Measurements from ENCODE around the gene KRT15. TPM values are rescaled to one million over a fixed set of nuclear protein-coding genes. Genes with fewer than 3 reads are reported as not detected.
A peak's percentile ranks its signal among the peaks of the same experiment; 100 is the strongest.

Gene KRT15
- total and polyA plus RNA-seq, 5 donors = 0.11 TPM; not detected in 4

- intact Hi-C loops (cut with DNase I) = no loop called here
- Histone ChIP-seq H3K27ac (ENCODE audit: low read length) (no peak overlapping the region), H3K4me3 (ENCODE audit: low read length) (no peak overlapping the region), H3K27me3 (ENCODE audit: control insufficient read depth, insufficient read depth) (no peaks in the 10 kb centered on the region), H3K4me1 (ENCODE audit: control insufficient read depth, insufficient read depth, low read length) (no peaks in the 10 kb centered on the region), H3K9me3 (ENCODE audit: control insufficient read depth, low read length) (no peaks in the 10 kb centered on the region)
- DNase-seq = no peak
- WGBS = 73% methylated on average over 7 of the region's 7 CpGs
- no peak for ATAC-seq
Observed at GRCh38 chr17:41534899-41535546, 16.3 kb upstream of the KRT15 start.

DNA sequence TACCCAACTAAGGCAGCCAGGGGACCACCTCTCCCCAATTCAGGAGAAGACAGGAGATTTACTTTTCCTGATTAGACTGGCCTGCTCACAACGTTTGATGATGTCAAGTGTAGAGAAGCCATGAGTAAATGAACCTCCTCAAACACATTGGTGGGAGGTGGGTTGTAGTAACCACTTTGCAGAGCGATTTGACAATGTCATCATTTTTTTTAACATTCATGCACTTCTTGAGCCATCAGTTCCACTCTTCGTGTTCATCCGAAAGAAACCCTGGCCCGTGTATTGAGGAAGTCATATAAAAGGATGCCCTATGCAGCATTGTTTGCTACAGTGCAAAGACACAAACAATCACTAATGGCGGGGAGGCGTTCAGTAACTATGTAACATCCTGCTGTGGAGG, 14.9 kb upstream of the KRT15 start:
- no peak overlapping the region for H3K27ac ChIP-seq (ENCODE audit: low read length)
- 79% methylated on average over 7 of the region's 7 CpGs for WGBS
- no peaks in the 10 kb centered on the region for H3K27me3 ChIP-seq (ENCODE audit: control insufficient read depth, insufficient read depth)
- intact Hi-C loops (cut with DNase I) = no loop called here
- DNase-seq (no peak), ATAC-seq (no peak)
- no peaks in the 10 kb centered on the region for H3K9me3 ChIP-seq (ENCODE audit: control insufficient read depth, low read length)
- no peak overlapping the region for H3K4me3 ChIP-seq (ENCODE audit: low read length)
- no peaks in the 10 kb centered on the region for H3K4me1 ChIP-seq (ENCODE audit: control insufficient read depth, insufficient read depth, low read length)

DNA sequence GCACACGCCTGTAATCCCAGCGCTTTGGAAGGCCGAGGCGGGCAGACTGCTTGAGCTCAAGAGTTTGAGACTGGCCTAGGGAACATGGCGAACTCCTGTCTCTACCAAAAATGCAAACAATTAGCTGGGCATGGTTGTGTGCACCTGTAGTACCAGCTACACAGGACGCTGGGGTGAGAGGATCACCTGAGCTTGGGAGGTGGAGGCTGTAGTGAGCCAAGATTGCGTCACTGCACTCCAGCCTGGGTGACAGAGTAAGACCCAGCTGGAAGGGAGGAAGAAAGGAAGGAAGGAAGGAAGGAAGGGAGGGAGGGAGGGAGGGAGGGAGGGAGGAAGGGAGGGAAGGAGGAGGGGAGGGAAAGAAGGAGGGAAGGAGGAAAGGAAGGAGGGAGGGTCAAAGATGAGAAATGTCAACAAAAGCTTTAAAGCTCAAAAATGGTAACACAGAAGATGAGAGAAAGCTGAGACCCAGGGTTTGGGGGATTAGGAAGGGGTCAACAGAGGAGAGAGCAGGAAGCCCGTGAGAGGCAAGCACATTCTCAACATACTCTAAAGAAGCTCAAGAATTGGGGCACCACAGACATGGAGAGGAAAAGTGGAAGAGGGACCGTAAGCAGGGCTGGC, 14.4 kb upstream of the KRT15 start:
- DNase-seq (no peak), ATAC-seq (no peak)
- WGBS = 84% methylated on average over 9 of the region's 9 CpGs
- no peaks in the 10 kb centered on the region for H3K4me1 ChIP-seq (ENCODE audit: control insufficient read depth, insufficient read depth, low read length)
- intact Hi-C loops (cut with DNase I) = no loop called here
- H3K9me3 ChIP-seq (ENCODE audit: control insufficient read depth, low read length) = no peaks in the 10 kb centered on the region
- no peak overlapping the region for H3K27ac ChIP-seq (ENCODE audit: low read length)
- H3K4me3 ChIP-seq (ENCODE audit: low read length) = no peak overlapping the region
- no peaks in the 10 kb centered on the region for H3K27me3 ChIP-seq (ENCODE audit: control insufficient read depth, insufficient read depth)

DNA sequence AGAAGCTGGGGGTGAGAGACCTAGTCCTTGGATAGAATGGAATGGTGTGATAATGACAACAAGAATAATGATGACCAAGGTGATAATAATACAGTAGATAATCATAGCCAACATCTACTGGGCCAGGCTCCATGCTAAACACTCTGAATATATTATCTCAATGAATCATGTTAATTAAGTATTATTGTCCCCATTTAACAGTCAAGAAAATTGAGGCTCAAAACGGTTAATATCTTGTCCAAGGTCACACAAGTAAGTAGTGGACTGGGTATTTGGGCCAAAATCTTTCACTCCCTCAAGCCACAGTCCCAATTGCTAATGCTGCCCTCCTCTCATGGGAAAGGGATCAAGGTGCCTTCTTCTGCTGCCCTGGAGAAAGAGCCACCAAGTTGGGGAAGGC, 13.3 kb upstream of the KRT15 start:
- intact Hi-C loops (cut with DNase I) = no loop called here
- ATAC-seq = no peak

DNA sequence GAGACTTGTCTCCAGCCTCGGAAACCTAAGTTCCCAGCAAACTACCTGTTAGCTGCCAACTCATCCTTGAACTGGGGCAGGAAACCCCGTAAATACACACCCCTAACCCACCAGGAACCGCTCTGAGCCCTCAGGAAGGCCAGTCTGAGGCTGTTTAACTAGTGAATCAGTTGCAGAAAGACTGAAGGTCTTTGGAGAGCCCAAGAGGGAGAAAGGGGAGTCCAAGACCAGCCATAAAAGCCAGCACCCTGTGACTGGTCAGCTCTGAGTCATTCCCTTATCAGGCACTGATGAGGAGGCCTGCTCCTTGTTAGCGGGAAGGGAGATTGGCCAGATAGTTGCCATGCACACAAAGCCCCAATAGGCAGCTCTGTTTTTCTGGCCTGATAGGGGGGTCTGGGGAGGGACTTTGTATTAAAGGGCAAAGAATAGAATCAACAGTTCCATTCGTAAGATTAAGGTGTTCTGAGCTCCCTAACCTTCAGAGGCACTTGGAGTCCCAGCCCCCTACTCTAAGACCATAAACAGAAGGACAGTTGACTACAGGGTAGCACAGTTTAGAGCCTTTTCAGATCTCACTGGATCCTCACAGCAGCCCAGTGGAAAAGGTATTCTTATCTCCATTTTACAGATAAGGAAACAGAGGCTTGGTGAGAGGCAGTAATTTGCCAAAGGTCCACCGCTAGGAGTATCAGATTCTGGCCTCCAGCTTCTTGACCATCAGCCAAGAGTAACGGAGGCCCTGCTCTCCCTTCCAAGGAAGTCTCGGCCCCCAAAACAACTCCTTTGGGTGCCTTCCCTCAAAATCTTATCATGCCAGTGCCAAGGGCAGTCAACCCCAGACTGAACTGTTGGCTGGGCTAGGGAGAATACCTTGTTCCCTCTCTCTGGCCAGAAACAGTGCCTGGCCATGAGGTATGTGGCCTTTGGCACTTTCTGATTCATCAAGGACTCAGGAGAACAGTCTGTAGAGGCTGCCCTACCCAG, 11.7 kb upstream of the KRT15 start:
- DNase-seq (no peak), ATAC-seq (peak; percentile 31 to 81)
- Histone ChIP-seq H3K4me1 (ENCODE audit: control insufficient read depth, insufficient read depth, low read length) (no peaks in the 10 kb centered on the region), H3K27ac (ENCODE audit: low read length) (no peak overlapping the region), H3K27me3 (ENCODE audit: control insufficient read depth, insufficient read depth) (no peaks in the 10 kb centered on the region), H3K9me3 (ENCODE audit: control insufficient read depth, low read length) (no peaks in the 10 kb centered on the region), H3K4me3 (ENCODE audit: low read length) (no peak overlapping the region)
- WGBS = 56% methylated on average over 8 of the region's 8 CpGs
- intact Hi-C loops (cut with DNase I) = no loop called here

More for the DNA sequence above, 13.3 kb upstream of the KRT15 start:
- H3K27ac ChIP-seq (ENCODE audit: low read length) = no peak overlapping the region
- H3K4me3 ChIP-seq (ENCODE audit: low read length) = no peak overlapping the region
- no peaks in the 10 kb centered on the region for H3K4me1 ChIP-seq (ENCODE audit: control insufficient read depth, insufficient read depth, low read length)
- H3K9me3 ChIP-seq (ENCODE audit: control insufficient read depth, low read length) = no peaks in the 10 kb centered on the region
- DNase-seq = no peak
- 58% methylated on average over 1 of the region's 1 CpG for WGBS
- no peaks in the 10 kb centered on the region for H3K27me3 ChIP-seq (ENCODE audit: control insufficient read depth, insufficient read depth)

- Histone ChIP-seq H3K27me3 (ENCODE audit: control insufficient read depth, insufficient read depth) (no peaks in the 10 kb centered on the region), H3K27ac (ENCODE audit: low read length) (no peak overlapping the region), H3K4me3 (ENCODE audit: low read length) (no peak overlapping the region), H3K4me1 (ENCODE audit: control insufficient read depth, insufficient read depth, low read length) (no peaks in the 10 kb centered on the region), H3K9me3 (ENCODE audit: control insufficient read depth, low read length) (no peaks in the 10 kb centered on the region)
- no peak for DNase-seq
- intact Hi-C loops (cut with DNase I) = no loop called here
- WGBS = 71% methylated on average over 5 of the region's 5 CpGs
- ATAC-seq = no peak
Observed at GRCh38 chr17:41529491-41529915, 10.8 kb upstream of the KRT15 start.

DNA sequence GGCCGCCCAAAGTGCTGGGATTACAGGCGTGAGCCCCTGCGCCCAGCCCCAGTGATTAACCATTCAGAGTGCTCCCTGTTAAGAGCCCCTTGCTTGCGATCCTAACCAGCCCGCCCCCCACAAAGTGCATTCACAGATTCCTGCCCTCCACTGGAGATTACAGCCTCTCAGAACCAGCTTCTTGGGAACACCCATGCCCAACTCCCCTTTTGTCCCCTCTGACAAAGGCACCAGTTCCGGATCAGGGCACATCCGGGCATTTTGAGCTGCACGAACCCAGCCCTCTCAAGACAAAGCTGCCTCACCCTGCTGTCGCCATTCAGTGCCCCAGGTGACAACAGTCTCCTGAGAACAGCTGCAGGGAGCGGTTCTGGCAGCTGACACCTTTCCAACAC, 10.3 kb upstream of the KRT15 start:
- Histone ChIP-seq H3K4me3 (ENCODE audit: low read length) (no peak overlapping the region), H3K9me3 (ENCODE audit: control insufficient read depth, low read length) (no peaks in the 10 kb centered on the region), H3K27ac (ENCODE audit: low read length) (no peak overlapping the region), H3K27me3 (ENCODE audit: control insufficient read depth, insufficient read depth) (no peaks in the 10 kb centered on the region), H3K4me1 (ENCODE audit: control insufficient read depth, insufficient read depth, low read length) (no peaks in the 10 kb centered on the region)
- 62% methylated on average over 10 of the region's 10 CpGs for WGBS
- no peak for DNase-seq
- intact Hi-C loops (cut with DNase I) = no loop called here
- ATAC-seq = no peak

- ATAC-seq (peak; percentile 12 to 31), DNase-seq (no peak)
- Histone ChIP-seq H3K4me3 (ENCODE audit: low read length) (no peak overlapping the region), H3K27ac (ENCODE audit: low read length) (no peak overlapping the region), H3K27me3 (ENCODE audit: control insufficient read depth, insufficient read depth) (no peaks in the 10 kb centered on the region), H3K4me1 (ENCODE audit: control insufficient read depth, insufficient read depth, low read length) (no peaks in the 10 kb centered on the region), H3K9me3 (ENCODE audit: control insufficient read depth, low read length) (no peaks in the 10 kb centered on the region)
- 8% methylated on average over 62 of the region's 62 CpGs for WGBS
- intact Hi-C loops (cut with DNase I) = no loop called here
Observed at GRCh38 chr17:41527063-41528023, 8.7 kb upstream of the KRT15 start.

- intact Hi-C loops (cut with DNase I) = no loop called here
- Histone ChIP-seq H3K4me1 (ENCODE audit: control insufficient read depth, insufficient read depth, low read length) (no peaks in the 10 kb centered on the region), H3K27ac (ENCODE audit: low read length) (no peak overlapping the region), H3K4me3 (ENCODE audit: low read length) (no peak overlapping the region), H3K27me3 (ENCODE audit: control insufficient read depth, insufficient read depth) (no peaks in the 10 kb centered on the region), H3K9me3 (ENCODE audit: control insufficient read depth, low read length) (no peaks in the 10 kb centered on the region)
- WGBS = 84% methylated on average over 11 of the region's 11 CpGs
- ATAC-seq = no peak
- DNase-seq = no peak
Observed at GRCh38 chr17:41524261-41524660, 5.6 kb upstream of the KRT15 start.

DNA sequence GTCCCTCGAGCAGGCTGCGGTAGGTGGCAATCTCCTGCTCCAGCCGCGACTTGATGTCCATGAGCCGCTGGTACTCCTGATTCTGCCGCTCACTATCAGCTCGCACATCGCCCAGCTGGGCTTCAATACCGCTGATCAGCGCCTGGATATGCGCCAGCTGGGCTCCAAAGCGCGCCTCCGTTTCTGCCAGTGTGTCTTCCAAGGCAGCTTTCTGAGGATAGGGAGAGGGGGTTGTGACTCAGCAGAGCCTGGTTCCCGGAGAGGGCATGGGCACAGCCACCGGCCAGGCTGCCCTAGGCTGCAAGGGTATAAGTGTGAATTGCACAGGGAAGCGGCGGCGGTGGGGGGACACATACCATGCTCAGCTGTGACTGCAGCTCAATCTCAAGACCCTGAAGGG, 5.1 kb upstream of the KRT15 start:
- ATAC-seq (no peak), DNase-seq (no peak)
- H3K27ac ChIP-seq (ENCODE audit: low read length) = no peak overlapping the region
- H3K27me3 ChIP-seq (ENCODE audit: control insufficient read depth, insufficient read depth) = no peaks in the 10 kb centered on the region
- 77% methylated on average over 19 of the region's 19 CpGs for WGBS
- intact Hi-C loops (cut with DNase I) = no loop called here
- H3K4me3 ChIP-seq (ENCODE audit: low read length) = no peak overlapping the region
- no peaks in the 10 kb centered on the region for H3K9me3 ChIP-seq (ENCODE audit: control insufficient read depth, low read length)
- H3K4me1 ChIP-seq (ENCODE audit: control insufficient read depth, insufficient read depth, low read length) = no peaks in the 10 kb centered on the region

Data from right cardiac atrium (tissue), 5 donors.